Keratinocyte (primary cell): ENCODE results near the gene MICU2. TPM values are rescaled to one million over a fixed set of nuclear protein-coding genes. Genes with fewer than 3 reads are reported as not detected.

ENCODE experiments used
- DNase-seq: peaks from one replicate; pipeline ENCODE4 v3.0.0-alpha.2; 2011; ENCODE audit warnings: low read depth, missing footprints, low spot score
- FAIRE-seq: peaks from 2 replicates; lab custom pipeline; 2011; peaks lifted over from hg19 to GRCh38; lab: Jason Lieb, UNC
- H2AFZ ChIP-seq: 2 replicates; pipeline ENCODE4 v1.6.0; 2012; ENCODE audit warnings: low read length, control low read depth, inconsistent platforms; ENCODE audit not compliant: control insufficient read depth
- H3K27ac ChIP-seq: 2 replicates; pipeline ENCODE4 v1.5.1; 2011; ENCODE audit warnings: low read length; ENCODE audit not compliant: control insufficient read depth, insufficient read depth
- H3K27me3 ChIP-seq: 3 replicates; pipeline ENCODE4 v1.6.0; 2011; ENCODE audit warnings: low read length; ENCODE audit not compliant: control insufficient read depth, insufficient read depth; ENCODE audit errors: extremely low read depth
- H3K36me3 ChIP-seq, 2 experiments: 2 replicates in 1 of 2; 3 replicates in 1 of 2; pipeline ENCODE4 v1.5.1; 2011; ENCODE audit warnings: low read length in 2 of 2, mild to moderate bottlenecking in 1 of 2; ENCODE audit not compliant: control insufficient read depth in 2 of 2, insufficient read depth in 2 of 2; ENCODE audit errors: extremely low read depth in 1 of 2
- H3K4me1 ChIP-seq: 3 replicates; pipeline ENCODE4 v1.5.1; 2011; ENCODE audit warnings: low read length; ENCODE audit not compliant: control insufficient read depth, insufficient read depth; ENCODE audit errors: extremely low read depth
- H3K4me2 ChIP-seq: 3 replicates; pipeline ENCODE4 v1.6.0; 2011; ENCODE audit warnings: low read depth, low read length; ENCODE audit not compliant: control insufficient read depth, insufficient read depth; ENCODE audit errors: extremely low read depth
- H3K4me3 ChIP-seq, 3 experiments: fragments of 200-600 bp in 1 of 3; sonication (generic) in 1 of 3; 2 replicates in 2 of 3; 3 replicates in 1 of 3; pipeline ENCODE4 v1.5.1; 2011 to 2016; ENCODE audit warnings: low read length in 3 of 3, mild to moderate bottlenecking in 3 of 3, control low read depth in 2 of 3, inconsistent platforms in 1 of 3, low read depth in 1 of 3, mixed read lengths in 1 of 3, mixed run types in 1 of 3, moderate library complexity in 1 of 3; ENCODE audit not compliant: control insufficient read depth in 2 of 3, insufficient read depth in 2 of 3; ENCODE audit errors: extremely low read depth in 1 of 3
- H3K79me2 ChIP-seq: 2 replicates; pipeline ENCODE4 v1.6.0; 2012; ENCODE audit warnings: low read length; ENCODE audit not compliant: control insufficient read depth, insufficient read depth
- H3K9ac ChIP-seq: 3 replicates; pipeline ENCODE4 v1.6.0; 2011; ENCODE audit warnings: low read length; ENCODE audit not compliant: control insufficient read depth, insufficient read depth; ENCODE audit errors: extremely low read depth
- H3K9me1 ChIP-seq: 3 replicates; pipeline ENCODE4 v1.6.0; 2011; ENCODE audit warnings: low read length; ENCODE audit not compliant: control insufficient read depth, insufficient read depth; ENCODE audit errors: extremely low read depth
- H3K9me3 ChIP-seq: 2 replicates; pipeline ENCODE4 v1.5.1; 2012; ENCODE audit warnings: low read depth, low read length; ENCODE audit not compliant: control insufficient read depth
- H4K20me1 ChIP-seq: 3 replicates; pipeline ENCODE4 v1.6.0; 2011; ENCODE audit warnings: low read length; ENCODE audit not compliant: control insufficient read depth, insufficient read depth; ENCODE audit errors: extremely low read depth
- EZH2 ChIP-seq: IDR thresholded peaks from one replicate; pipeline ENCODE4 v1.6.1; 2012; ENCODE audit warnings: inconsistent platforms, mild to moderate bottlenecking, low read length, moderate library complexity
- dilution Hi-C: fragments of 300-500 bp; cut with MboI; formaldehyde crosslinking; loops from one replicate; pipeline ENCODE4 v1.7.0; 2020; ENCODE audit warnings: low sequenced_read_pairs; ENCODE audit not compliant: extremely low pct_ligation_motif_present
- polyA plus RNA-seq, 5 experiments: library from polyadenylated mRNA; depleted of rRNA in 3 of 5; stranded (reverse) in 3 of 5; stranded (forward) in 1 of 5; unstranded in 1 of 5; fragments of >200 nt; gene quantifications; 1 replicate in 1 of 5; 2 replicates in 3 of 5; 3 replicates in 1 of 5; pipeline versions ENCODE4 v1.2.1 to v1.2.3, GENCODE V29; 2011 to 2012; ENCODE audit warnings: missing spikeins in 2 of 5, low read depth in 1 of 5, low replicate concordance in 1 of 5
- TF ChIP-seq, protein P1 (sequence below), 3 experiments: IDR thresholded peaks in 1 of 3; conservative IDR thresholded peaks in 1 of 3; optimal IDR thresholded peaks in 1 of 3; 2 replicates in 2 of 3; 3 replicates in 1 of 3; pipeline versions ENCODE3 to v1.5.1; 2011; ENCODE audit warnings: low read length in 3 of 3, mild to moderate bottlenecking in 3 of 3, moderate library complexity in 2 of 3, control low read depth in 1 of 3, inconsistent platforms in 1 of 3; ENCODE audit not compliant: insufficient read depth in 2 of 3; ENCODE audit errors: extremely low read depth in 1 of 3

Gene MICU2
- polyA plus RNA-seq, 1 donor (not counting 4 experiments of a cell fraction or from before 2014, with no cell fraction given), result 42.9 TPM

GRCh38 chr13:21620861-21621260, 16.9 kb upstream of the MICU2 start:
- H3K4me3 ChIP-seq, result no peak overlapping the region
- H3K9me3 ChIP-seq, result no peaks in the 10 kb centered on the region
- no peak overlapping the region for H2AFZ ChIP-seq
- no peaks in the 10 kb centered on the region for H3K27me3 ChIP-seq
- H3K79me2 ChIP-seq, result no peaks in the 10 kb centered on the region
- no peak overlapping the region for H3K4me2 ChIP-seq
- no peak overlapping the region for H3K27ac ChIP-seq
- H3K9ac ChIP-seq, result no peak overlapping the region
- TF ChIP-seq EZH2, result no peak
- TF ChIP-seq, protein P1, sequence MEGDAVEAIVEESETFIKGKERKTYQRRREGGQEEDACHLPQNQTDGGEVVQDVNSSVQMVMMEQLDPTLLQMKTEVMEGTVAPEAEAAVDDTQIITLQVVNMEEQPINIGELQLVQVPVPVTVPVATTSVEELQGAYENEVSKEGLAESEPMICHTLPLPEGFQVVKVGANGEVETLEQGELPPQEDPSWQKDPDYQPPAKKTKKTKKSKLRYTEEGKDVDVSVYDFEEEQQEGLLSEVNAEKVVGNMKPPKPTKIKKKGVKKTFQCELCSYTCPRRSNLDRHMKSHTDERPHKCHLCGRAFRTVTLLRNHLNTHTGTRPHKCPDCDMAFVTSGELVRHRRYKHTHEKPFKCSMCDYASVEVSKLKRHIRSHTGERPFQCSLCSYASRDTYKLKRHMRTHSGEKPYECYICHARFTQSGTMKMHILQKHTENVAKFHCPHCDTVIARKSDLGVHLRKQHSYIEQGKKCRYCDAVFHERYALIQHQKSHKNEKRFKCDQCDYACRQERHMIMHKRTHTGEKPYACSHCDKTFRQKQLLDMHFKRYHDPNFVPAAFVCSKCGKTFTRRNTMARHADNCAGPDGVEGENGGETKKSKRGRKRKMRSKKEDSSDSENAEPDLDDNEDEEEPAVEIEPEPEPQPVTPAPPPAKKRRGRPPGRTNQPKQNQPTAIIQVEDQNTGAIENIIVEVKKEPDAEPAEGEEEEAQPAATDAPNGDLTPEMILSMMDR (optimal IDR thresholded peaks at IDR 0.05 in 1 of 3, IDR thresholded peaks at IDR 0.05 in 1 of 3, conservative IDR thresholded peaks at IDR 0.05 in 1 of 3; ENCODE audit: extremely low read depth in 1 of 3, insufficient read depth in 2 of 3, low read length in 3 of 3), result no peak
- H3K9me1 ChIP-seq, result no peaks in the 10 kb centered on the region
- FAIRE-seq (no peak), DNase-seq (no peak)
- H3K36me3 ChIP-seq, result no peaks in the 10 kb centered on the region
- no peaks in the 10 kb centered on the region for H3K4me1 ChIP-seq
- H4K20me1 ChIP-seq, result no peaks in the 10 kb centered on the region
- dilution Hi-C loops, result no loop called here

DNA sequence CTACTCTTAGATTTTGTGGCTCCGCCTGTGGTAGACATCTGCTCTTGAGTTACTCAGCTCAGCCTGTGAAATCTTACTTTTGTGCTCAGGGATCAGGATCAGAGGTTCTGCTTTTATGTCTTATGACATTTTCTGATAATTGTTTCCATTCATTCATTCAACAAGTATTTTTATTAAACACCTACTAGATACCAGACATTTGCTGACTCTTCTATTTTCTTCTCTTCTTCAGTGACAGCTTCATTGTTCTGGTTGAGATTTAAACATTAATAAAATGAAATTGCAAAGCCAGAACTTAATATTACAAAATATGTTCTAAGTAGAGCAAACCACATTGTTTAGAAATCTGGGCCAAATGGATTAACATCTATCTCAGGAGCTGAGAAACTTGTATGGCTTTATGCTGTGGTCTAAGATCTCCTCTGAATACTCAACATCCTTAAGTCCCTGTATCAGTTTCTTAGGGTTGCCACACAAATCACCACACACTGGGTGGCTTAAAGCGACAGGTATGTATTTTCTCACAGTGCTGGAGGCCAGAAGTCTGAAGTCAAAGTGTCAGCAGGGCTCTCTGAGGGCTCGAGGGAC, 15.8 kb upstream of the MICU2 start:
- no peaks in the 10 kb centered on the region for H3K9me1 ChIP-seq
- H3K27me3 ChIP-seq, result no peaks in the 10 kb centered on the region
- DNase-seq (no peak), FAIRE-seq (no peak)
- dilution Hi-C loops, result no loop called here
- H3K4me3 ChIP-seq, result no peak overlapping the region
- H3K79me2 ChIP-seq, result no peaks in the 10 kb centered on the region
- no peak overlapping the region for H3K9ac ChIP-seq
- H3K27ac ChIP-seq, result no peak overlapping the region
- no peak overlapping the region for H3K4me2 ChIP-seq
- H3K4me1 ChIP-seq, result no peaks in the 10 kb centered on the region
- no peaks in the 10 kb centered on the region for H3K36me3 ChIP-seq
- no peak for TF ChIP-seq EZH2
- TF ChIP-seq, protein P1 (optimal IDR thresholded peaks at IDR 0.05 in 1 of 3, IDR thresholded peaks at IDR 0.05 in 1 of 3, conservative IDR thresholded peaks at IDR 0.05 in 1 of 3; ENCODE audit: extremely low read depth in 1 of 3, insufficient read depth in 2 of 3, low read length in 3 of 3), result no peak
- H4K20me1 ChIP-seq, result no peaks in the 10 kb centered on the region
- no peaks in the 10 kb centered on the region for H3K9me3 ChIP-seq
- no peak overlapping the region for H2AFZ ChIP-seq
